Measurements from ENCODE around the gene ZER1. TPM values are rescaled to one million over a fixed set of nuclear protein-coding genes. Genes with fewer than 3 reads are reported as not detected.

ZER1 gene
- total RNA-seq, 1 donor from 2014 or later, result 14.7 TPM

DNA sequence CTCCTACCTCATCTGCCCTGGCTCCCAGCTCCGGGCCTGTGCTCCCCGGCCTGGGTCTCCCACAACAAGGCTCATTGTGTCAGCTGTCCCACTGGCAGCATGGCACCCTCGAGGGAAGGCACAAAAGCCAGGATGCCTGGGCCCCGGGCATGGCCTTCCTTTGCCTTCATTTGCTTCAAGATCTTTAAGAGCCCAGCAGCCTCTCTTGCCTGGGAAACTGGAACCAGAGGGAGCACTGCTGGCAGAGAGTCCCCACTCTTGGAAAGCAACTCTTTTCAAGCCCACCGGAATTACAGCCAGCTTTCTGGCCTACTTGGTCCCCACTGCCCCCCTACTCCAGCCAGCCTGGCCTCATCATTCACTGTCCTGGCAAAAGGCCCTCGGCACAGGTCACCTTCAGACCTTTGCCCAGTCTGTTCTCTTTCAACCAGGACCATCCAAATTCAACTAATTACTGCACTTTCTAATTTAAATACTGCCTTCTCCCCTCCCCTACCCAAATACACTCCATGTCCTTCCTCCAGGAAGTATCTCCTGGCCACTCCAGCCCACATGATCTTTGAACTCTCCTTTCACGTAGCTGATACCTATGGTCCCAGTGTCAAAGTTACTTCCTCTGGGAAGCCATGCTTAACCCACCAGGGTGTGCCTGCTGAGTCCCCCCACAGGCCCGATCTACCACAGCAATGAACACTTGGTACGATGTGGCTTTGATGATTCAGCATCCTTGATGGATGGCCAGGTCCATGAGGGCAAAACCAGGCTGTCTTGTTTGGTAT lies 8.9 kb downstream of the ZER1 start:
- no peak overlapping the region for H3K4me2 ChIP-seq

GRCh38 chr9:128757602-128758001 lies 14.1 kb downstream of the ZER1 start:
- no peak overlapping the region for H2AFZ ChIP-seq (replicated peaks)
- TF ChIP-seq, protein P1, sequence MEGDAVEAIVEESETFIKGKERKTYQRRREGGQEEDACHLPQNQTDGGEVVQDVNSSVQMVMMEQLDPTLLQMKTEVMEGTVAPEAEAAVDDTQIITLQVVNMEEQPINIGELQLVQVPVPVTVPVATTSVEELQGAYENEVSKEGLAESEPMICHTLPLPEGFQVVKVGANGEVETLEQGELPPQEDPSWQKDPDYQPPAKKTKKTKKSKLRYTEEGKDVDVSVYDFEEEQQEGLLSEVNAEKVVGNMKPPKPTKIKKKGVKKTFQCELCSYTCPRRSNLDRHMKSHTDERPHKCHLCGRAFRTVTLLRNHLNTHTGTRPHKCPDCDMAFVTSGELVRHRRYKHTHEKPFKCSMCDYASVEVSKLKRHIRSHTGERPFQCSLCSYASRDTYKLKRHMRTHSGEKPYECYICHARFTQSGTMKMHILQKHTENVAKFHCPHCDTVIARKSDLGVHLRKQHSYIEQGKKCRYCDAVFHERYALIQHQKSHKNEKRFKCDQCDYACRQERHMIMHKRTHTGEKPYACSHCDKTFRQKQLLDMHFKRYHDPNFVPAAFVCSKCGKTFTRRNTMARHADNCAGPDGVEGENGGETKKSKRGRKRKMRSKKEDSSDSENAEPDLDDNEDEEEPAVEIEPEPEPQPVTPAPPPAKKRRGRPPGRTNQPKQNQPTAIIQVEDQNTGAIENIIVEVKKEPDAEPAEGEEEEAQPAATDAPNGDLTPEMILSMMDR (IDR thresholded peaks at IDR 0.05), result no peak
- TF ChIP-seq EZH2phosphoT487 (IDR thresholded peaks at IDR 0.05) (no peak), EZH2 (IDR thresholded peaks at IDR 0.05) (no peak)

More for the DNA sequence above, 8.9 kb downstream of the ZER1 start:
- no peak overlapping the region for H3K9ac ChIP-seq
- H3K36me3 Mint-ChIP-seq, result no peaks in the 10 kb centered on the region
- H3K36me3 ChIP-seq, result no peaks in the 10 kb centered on the region
- no peaks in the 10 kb centered on the region for H3K4me1 Mint-ChIP-seq
- no peaks in the 10 kb centered on the region for H3K9me3 Mint-ChIP-seq
- H3K4me1 ChIP-seq, result no peaks in the 10 kb centered on the region
- H3K27me3 ChIP-seq, result no peaks in the 10 kb centered on the region
- H3F3A ChIP-seq (ENCODE audit: low read depth), result no peaks in the 10 kb centered on the region
- H2AFZ ChIP-seq (replicated peaks), result no peak overlapping the region
- no peaks in the 10 kb centered on the region for H3K79me2 ChIP-seq (ENCODE audit: low read depth)
- no peak for DNase-seq (ENCODE audit: low spot score)
- no peak overlapping the region for H3K4me3 ChIP-seq
- peak overlapping the region; percentile 74 for H3K27ac Mint-ChIP-seq
- no peak overlapping the region for H3K27ac ChIP-seq
- TF ChIP-seq EZH2 (IDR thresholded peaks at IDR 0.05) (no peak), EZH2phosphoT487 (IDR thresholded peaks at IDR 0.05) (no peak)
- TF ChIP-seq, protein P1 (IDR thresholded peaks at IDR 0.05), result no peak
- no peaks in the 10 kb centered on the region for H4K20me1 ChIP-seq (ENCODE audit: low read depth)
- peaks cover 3% of the 10 kb centered on the region for H3K27me3 Mint-ChIP-seq (ENCODE audit: insufficient read depth, low read depth)
- H3K4me3 Mint-ChIP-seq, result peak overlapping the region; percentile 64
- no peaks in the 10 kb centered on the region for H3K9me3 ChIP-seq (ENCODE audit: low read depth)

GRCh38 chr9:128753627-128754026 lies 18.1 kb downstream of the ZER1 start:
- no peaks in the 10 kb centered on the region for H3K9me3 Mint-ChIP-seq
- DNase-seq (ENCODE audit: low spot score), result no peak
- no peaks in the 10 kb centered on the region for H3K27me3 Mint-ChIP-seq (ENCODE audit: insufficient read depth, low read depth)
- no peaks in the 10 kb centered on the region for H3K79me2 ChIP-seq (ENCODE audit: low read depth)
- H3K4me3 ChIP-seq, result no peak overlapping the region
- H3K36me3 Mint-ChIP-seq, result no peaks in the 10 kb centered on the region
- no peak overlapping the region for H3K9ac ChIP-seq
- TF ChIP-seq EZH2phosphoT487 (IDR thresholded peaks at IDR 0.05), result no peak
- TF ChIP-seq, protein P1 (IDR thresholded peaks at IDR 0.05), result no peak
- TF ChIP-seq EZH2 (IDR thresholded peaks at IDR 0.05), result no peak
- H3K4me2 ChIP-seq, result no peak overlapping the region
- no peaks in the 10 kb centered on the region for H3F3A ChIP-seq (ENCODE audit: low read depth)
- H3K4me1 ChIP-seq, result no peaks in the 10 kb centered on the region
- no peaks in the 10 kb centered on the region for H3K9me3 ChIP-seq (ENCODE audit: low read depth)
- no peaks in the 10 kb centered on the region for H3K27me3 ChIP-seq
- H3K27ac Mint-ChIP-seq, result no peak overlapping the region
- no peaks in the 10 kb centered on the region for H4K20me1 ChIP-seq (ENCODE audit: low read depth)
- no peak overlapping the region for H3K27ac ChIP-seq
- no peak overlapping the region for H3K4me3 Mint-ChIP-seq
- no peaks in the 10 kb centered on the region for H3K4me1 Mint-ChIP-seq
- H3K36me3 ChIP-seq, result no peaks in the 10 kb centered on the region
- no peak overlapping the region for H2AFZ ChIP-seq (replicated peaks)

More at GRCh38 chr9:128757602-128758001, 14.1 kb downstream of the ZER1 start:
- no peak for DNase-seq (ENCODE audit: low spot score)
- Histone ChIP-seq H3K9me3 (ENCODE audit: low read depth) (no peaks in the 10 kb centered on the region), H3K9ac (no peak overlapping the region), H3K4me2 (no peak overlapping the region), H3K27ac (no peak overlapping the region), H3K4me3 (no peak overlapping the region), H3F3A (ENCODE audit: low read depth) (no peaks in the 10 kb centered on the region), H3K27me3 (no peaks in the 10 kb centered on the region), H3K4me1 (no peaks in the 10 kb centered on the region), H3K79me2 (ENCODE audit: low read depth) (no peaks in the 10 kb centered on the region), H4K20me1 (ENCODE audit: low read depth) (no peaks in the 10 kb centered on the region), H3K36me3 (no peaks in the 10 kb centered on the region)
- no peaks in the 10 kb centered on the region for H3K4me1 Mint-ChIP-seq
- H3K4me3 Mint-ChIP-seq, result no peak overlapping the region
- no peaks in the 10 kb centered on the region for H3K27me3 Mint-ChIP-seq (ENCODE audit: insufficient read depth, low read depth)
- H3K36me3 Mint-ChIP-seq, result no peaks in the 10 kb centered on the region
- no peaks in the 10 kb centered on the region for H3K9me3 Mint-ChIP-seq
- no peak overlapping the region for H3K27ac Mint-ChIP-seq

All from neural progenitor cell (in vitro differentiated cells).